Immature natural killer cell (primary cell): ENCODE data around the gene ELAVL2. TPM values are rescaled to one million over a fixed set of nuclear protein-coding genes. Genes with fewer than 3 reads are reported as not detected.
A peak's percentile ranks its signal among the peaks of the same experiment; 100 is the strongest.

Experiments
- DNase-seq, 3 donors: peaks; one replicate each; pipeline ENCODE4 v3.0.0; 2022; ENCODE audit warnings: mixed read lengths in 1 of 3
- H3K27ac Mint-ChIP-seq, 6 donors: one replicate each; pipeline ENCODE4 v1.8.0; 2020; ENCODE audit warnings: mixed read lengths in 6 of 6, mild to moderate bottlenecking in 5 of 6, inconsistent platforms in 4 of 6, moderate library complexity in 3 of 6
- H3K27me3 Mint-ChIP-seq, 3 donors: one replicate each; pipeline ENCODE4 v1.8.0; 2020 to 2021; ENCODE audit warnings: low read depth in 3 of 3, mild to moderate bottlenecking in 3 of 3, mixed read lengths in 3 of 3, moderate library complexity in 3 of 3, inconsistent platforms in 1 of 3
- H3K36me3 Mint-ChIP-seq, 3 donors: one replicate each; pipeline ENCODE4 v1.8.0; 2020; ENCODE audit warnings: mixed read lengths in 3 of 3, inconsistent platforms in 2 of 3, mild to moderate bottlenecking in 2 of 3
- H3K4me1 Mint-ChIP-seq, 2 donors: one replicate each; pipeline ENCODE4 v1.8.0; 2020; ENCODE audit warnings: inconsistent platforms in 2 of 2, mild to moderate bottlenecking in 2 of 2, mixed read lengths in 2 of 2, moderate library complexity in 1 of 2
- H3K4me3 Mint-ChIP-seq, 5 donors: one replicate each; pipeline ENCODE4 v1.8.0; 2020; ENCODE audit warnings: mild to moderate bottlenecking in 5 of 5, mixed read lengths in 5 of 5, inconsistent platforms in 3 of 5, moderate library complexity in 3 of 5
- H3K9me3 Mint-ChIP-seq, 6 donors: one replicate each; pipeline ENCODE4 v1.8.0; 2020; ENCODE audit warnings: mild to moderate bottlenecking in 6 of 6, mixed read lengths in 6 of 6, inconsistent platforms in 4 of 6, moderate library complexity in 3 of 6
- polyA plus RNA-seq, 3 donors: library from polyadenylated mRNA; unstranded; fragments of 300-500 nt; fragmentation: Illumina TruSeq; gene quantifications; one replicate each; pipeline ENCODE4 v1.2.3, GENCODE V29; 2021

ELAVL2 gene
- polyA plus RNA-seq: not detected

DNA sequence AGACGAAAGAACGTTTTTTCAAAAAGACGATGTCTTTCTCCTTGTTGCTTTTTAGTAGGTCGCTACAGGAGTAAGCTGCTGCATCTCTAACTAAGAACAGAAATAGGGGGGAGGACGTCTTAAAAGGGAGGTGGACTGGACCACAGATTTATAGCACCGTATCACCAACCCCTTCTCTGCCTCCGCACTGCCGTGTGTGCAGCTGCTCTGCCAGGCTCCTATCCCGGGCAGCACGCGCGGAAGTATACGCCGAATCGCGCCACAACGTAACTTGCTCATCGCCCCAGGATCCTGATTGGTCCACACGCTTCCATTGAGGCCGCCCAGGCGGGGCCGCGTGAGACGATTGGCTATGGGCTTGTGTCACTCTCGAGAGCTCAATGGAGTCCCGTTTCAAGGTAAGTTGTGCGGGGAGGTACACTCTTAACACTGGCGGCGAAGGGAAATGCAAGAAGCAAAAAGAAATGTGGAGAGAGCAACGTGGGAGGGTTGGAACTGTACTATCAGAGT is at the start of gene ELAVL2:
Gene ELAVL2, minus strand, starts transcription at position 121 of the 510 bp plus-strand sequence. CDS start 64,006 bp downstream, outside the sequence.
- Mint-ChIP-seq H3K4me3 (no peak within 1 kb of the TSS), H3K9me3 (peaks cover 18 to 34% (median 25%) of the 10 kb centered on the region in 6 donors), H3K27ac (no peak within 1 kb of the TSS), H3K36me3 (peaks cover 0 to 4% (median 0%) of the 10 kb centered on the region in 3 donors), H3K4me1 (no peaks in the 10 kb centered on the region), H3K27me3 (peaks cover 6 to 21% (median 12%) of the 10 kb centered on the region in 3 donors)
- DNase-seq: no peak

GRCh38 chr9:23858234-23858633 is 32.2 kb upstream of the ELAVL2 start:
- Mint-ChIP-seq H3K9me3 (peaks cover 11 to 68% (median 33%) of the 10 kb centered on the region in 6 donors), H3K4me3 (no peak overlapping the region), H3K4me1 (no peaks in the 10 kb centered on the region), H3K27ac (no peak overlapping the region), H3K27me3 (peaks cover 0 to 5% (median 2%) of the 10 kb centered on the region in 3 donors), H3K36me3 (peaks cover 0 to 1% (median 0%) of the 10 kb centered on the region in 3 donors)
- DNase-seq: no peak

GRCh38 chr9:23855873-23856604 is 30.0 kb upstream of the ELAVL2 start:
- peaks cover 9 to 64% (median 29%) of the 10 kb centered on the region in 6 donors for H3K9me3 Mint-ChIP-seq
- no peak overlapping the region for H3K4me3 Mint-ChIP-seq
- no peak for DNase-seq

GRCh38 chr9:23850690-23851629 is 24.9 kb upstream of the ELAVL2 start:
- Mint-ChIP-seq H3K4me3 (peak overlapping the region in 1 of 5 donors; percentile 4), H3K27me3 (peaks cover 5 to 8% (median 5%) of the 10 kb centered on the region in 3 donors), H3K4me1 (no peaks in the 10 kb centered on the region), H3K36me3 (no peaks in the 10 kb centered on the region), H3K27ac (no peak overlapping the region), H3K9me3 (peaks cover 14 to 59% (median 29%) of the 10 kb centered on the region in 6 donors)
- no peak for DNase-seq

More at GRCh38 chr9:23855873-23856604, 30.0 kb upstream of the ELAVL2 start:
- Mint-ChIP-seq H3K27me3 (peaks cover 2 to 5% (median 2%) of the 10 kb centered on the region in 3 donors), H3K36me3 (no peaks in the 10 kb centered on the region), H3K4me1 (no peaks in the 10 kb centered on the region), H3K27ac (no peak overlapping the region)

DNA sequence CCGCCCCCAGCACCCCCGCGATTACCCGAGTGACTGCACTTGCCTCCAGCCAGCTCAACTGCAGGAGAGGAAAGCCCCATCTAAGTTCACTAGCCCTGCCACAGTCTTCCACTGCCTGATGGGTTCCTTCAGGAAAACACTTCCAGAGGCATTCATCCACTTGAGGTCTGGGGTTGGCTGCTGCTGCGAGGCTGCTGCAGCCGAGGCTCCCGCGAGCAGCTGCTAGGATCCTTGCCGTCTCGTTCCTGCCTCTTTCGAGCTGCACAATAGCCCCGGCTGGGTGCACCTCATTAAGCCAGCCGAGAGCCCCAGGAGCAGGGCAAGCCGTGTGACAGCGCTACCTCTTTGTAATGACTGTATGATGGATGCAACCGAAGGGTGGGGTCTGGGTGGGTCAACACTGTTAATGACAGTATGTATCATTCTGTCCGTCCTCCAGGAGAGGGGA is 24.2 kb upstream of the ELAVL2 start:
- H3K27ac Mint-ChIP-seq: no peak overlapping the region
- DNase-seq: no peak
- H3K27me3 Mint-ChIP-seq: peaks cover 5 to 8% (median 5%) of the 10 kb centered on the region in 3 donors
- H3K4me3 Mint-ChIP-seq: no peak overlapping the region
- H3K4me1 Mint-ChIP-seq: no peaks in the 10 kb centered on the region
- peaks cover 14 to 54% (median 27%) of the 10 kb centered on the region in 6 donors for H3K9me3 Mint-ChIP-seq
- H3K36me3 Mint-ChIP-seq: no peaks in the 10 kb centered on the region

- Mint-ChIP-seq H3K9me3 (peaks cover 13 to 46% (median 23%) of the 10 kb centered on the region in 6 donors), H3K27ac (no peak overlapping the region), H3K4me3 (no peak overlapping the region), H3K36me3 (no peaks in the 10 kb centered on the region), H3K27me3 (peaks cover 3 to 5% (median 4%) of the 10 kb centered on the region in 3 donors), H3K4me1 (no peaks in the 10 kb centered on the region)
- no peak for DNase-seq
These were observed 23.5 kb upstream of the ELAVL2 start for GRCh38 chr9:23849379-23850035.

DNA sequence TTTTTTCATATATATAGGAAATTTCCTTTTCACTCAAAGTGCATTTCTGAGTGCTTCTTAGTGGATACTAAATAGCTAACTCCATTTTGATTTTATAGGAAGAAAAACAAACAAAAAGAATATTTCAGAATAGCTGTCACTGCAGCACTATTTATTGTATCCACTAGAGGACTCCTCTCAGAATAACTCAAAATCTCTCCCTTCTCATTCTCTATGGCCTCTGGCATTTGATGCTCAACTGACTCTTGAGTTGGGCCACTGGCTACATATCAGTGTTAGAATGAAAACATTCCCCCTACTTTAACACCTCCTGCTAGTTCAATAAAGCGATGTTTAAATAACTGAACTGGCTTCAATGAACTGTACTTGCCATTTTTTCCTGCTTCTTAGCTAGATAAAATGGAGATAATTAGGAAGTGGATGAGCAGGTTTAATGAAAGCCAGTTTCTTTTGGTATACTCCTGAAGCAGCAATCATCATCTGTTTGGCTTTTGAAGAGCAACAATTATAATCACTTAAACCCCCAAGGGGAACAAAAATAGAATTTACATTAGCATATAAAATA is 16.6 kb upstream of the ELAVL2 start:
- no peak overlapping the region for H3K4me3 Mint-ChIP-seq
- H3K27me3 Mint-ChIP-seq: no peaks in the 10 kb centered on the region
- no peak overlapping the region for H3K27ac Mint-ChIP-seq
- no peak for DNase-seq
- H3K4me1 Mint-ChIP-seq: no peaks in the 10 kb centered on the region
- peaks cover 0 to 33% (median 6%) of the 10 kb centered on the region in 6 donors for H3K9me3 Mint-ChIP-seq
- H3K36me3 Mint-ChIP-seq: no peaks in the 10 kb centered on the region

DNA sequence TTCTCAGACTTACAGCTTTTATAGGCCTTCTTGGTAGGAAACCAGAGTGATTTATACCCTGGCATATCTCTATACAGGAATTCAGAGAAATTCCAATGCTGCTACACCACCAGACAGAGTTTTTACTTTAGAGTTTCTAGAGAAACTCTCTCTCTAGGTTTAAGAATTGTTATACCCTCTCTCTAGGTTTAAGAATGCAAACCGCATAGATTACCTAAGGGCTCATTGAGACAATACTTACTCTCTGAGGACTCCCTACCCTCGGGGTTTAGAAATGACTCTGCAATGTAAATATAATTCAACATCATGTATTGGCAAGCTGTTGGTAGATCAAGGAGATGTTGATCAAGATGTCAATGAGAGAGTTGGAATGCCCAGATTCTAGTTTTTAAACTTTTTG is 15.3 kb upstream of the ELAVL2 start:
- H3K27me3 Mint-ChIP-seq: no peaks in the 10 kb centered on the region
- no peak overlapping the region for H3K27ac Mint-ChIP-seq
- peaks cover 0 to 32% (median 9%) of the 10 kb centered on the region in 6 donors for H3K9me3 Mint-ChIP-seq
- DNase-seq: no peak
- no peak overlapping the region for H3K4me3 Mint-ChIP-seq
- H3K4me1 Mint-ChIP-seq: no peaks in the 10 kb centered on the region
- no peaks in the 10 kb centered on the region for H3K36me3 Mint-ChIP-seq

GRCh38 chr9:23837038-23837437 is 11.0 kb upstream of the ELAVL2 start:
- no peak overlapping the region for H3K4me3 Mint-ChIP-seq
- no peaks in the 10 kb centered on the region for H3K27me3 Mint-ChIP-seq
- H3K27ac Mint-ChIP-seq: no peak overlapping the region
- peaks cover under 1 to 33% (median 10%) of the 10 kb centered on the region in 6 donors for H3K9me3 Mint-ChIP-seq
- no peak for DNase-seq
- H3K36me3 Mint-ChIP-seq: no peaks in the 10 kb centered on the region
- no peaks in the 10 kb centered on the region for H3K4me1 Mint-ChIP-seq

DNA sequence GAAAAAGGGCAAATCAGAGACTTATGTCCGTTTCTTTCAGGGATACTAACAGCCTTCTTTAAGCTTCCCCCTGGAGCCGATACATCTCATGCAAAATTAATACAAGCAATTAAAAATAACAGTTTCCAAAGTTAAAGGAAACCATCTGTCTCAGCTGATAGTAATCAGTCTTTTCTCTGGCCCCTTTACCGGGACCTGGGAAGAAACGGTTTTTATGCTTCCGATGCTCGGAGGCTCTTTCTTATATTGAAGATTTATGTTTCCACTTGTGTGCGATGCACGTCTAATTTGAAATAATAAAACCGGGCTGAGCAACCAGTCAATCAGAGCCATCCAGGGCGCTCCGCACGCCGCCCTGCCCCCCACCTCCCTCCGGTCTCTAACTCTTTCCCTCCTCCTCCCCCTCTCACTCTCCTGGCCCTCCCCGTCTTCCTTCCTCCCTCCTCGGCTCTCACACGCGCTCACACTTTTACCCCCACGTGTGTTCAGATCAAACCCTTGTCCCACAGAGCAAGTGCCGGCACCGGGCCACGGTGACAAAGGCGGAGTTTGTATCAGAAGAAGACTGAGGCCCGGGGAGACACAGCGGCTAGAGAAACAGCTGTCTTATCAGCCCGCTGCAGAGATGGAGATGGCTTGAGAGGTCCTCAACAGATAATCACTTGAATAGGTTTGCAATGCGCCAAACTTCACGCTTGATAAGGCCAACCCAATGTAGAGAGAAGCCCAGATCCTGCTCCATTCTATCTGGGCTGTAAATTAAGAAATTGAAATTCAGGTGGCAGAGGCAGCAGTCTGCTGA is 5.1 kb upstream of the ELAVL2 start:
- Mint-ChIP-seq H3K27me3 (peaks cover 0 to 3% (median 2%) of the 10 kb centered on the region in 3 donors), H3K4me3 (no peak overlapping the region), H3K27ac (no peak overlapping the region), H3K4me1 (no peaks in the 10 kb centered on the region), H3K36me3 (peaks cover 0 to 4% (median 0%) of the 10 kb centered on the region in 3 donors), H3K9me3 (peaks cover 14 to 29% (median 18%) of the 10 kb centered on the region in 6 donors)
- no peak for DNase-seq

GRCh38 chr9:23830476-23830805 is 4.4 kb upstream of the ELAVL2 start:
- no peak overlapping the region for H3K4me3 Mint-ChIP-seq
- DNase-seq: no peak
- peaks cover 0 to 3% (median 2%) of the 10 kb centered on the region in 3 donors for H3K27me3 Mint-ChIP-seq
- peaks cover 14 to 25% (median 18%) of the 10 kb centered on the region in 6 donors for H3K9me3 Mint-ChIP-seq
- no peaks in the 10 kb centered on the region for H3K4me1 Mint-ChIP-seq
- H3K36me3 Mint-ChIP-seq: peaks cover 0 to 4% (median 0%) of the 10 kb centered on the region in 3 donors
- no peak overlapping the region for H3K27ac Mint-ChIP-seq
